Stimulated activated CD4-positive, alpha-beta T cell treated with anti-CD3 and anti-CD28 coated beads, Interleukin-2, amount 100 ng/mL, for 24 hours (primary cell): ENCODE measurements around the gene CABLES2.

ENCODE experiments used
- DNase-seq, 2 donors: peaks; one replicate each; pipeline ENCODE4 v3.0.0-alpha.2; 2020

CABLES2 gene

DNA sequence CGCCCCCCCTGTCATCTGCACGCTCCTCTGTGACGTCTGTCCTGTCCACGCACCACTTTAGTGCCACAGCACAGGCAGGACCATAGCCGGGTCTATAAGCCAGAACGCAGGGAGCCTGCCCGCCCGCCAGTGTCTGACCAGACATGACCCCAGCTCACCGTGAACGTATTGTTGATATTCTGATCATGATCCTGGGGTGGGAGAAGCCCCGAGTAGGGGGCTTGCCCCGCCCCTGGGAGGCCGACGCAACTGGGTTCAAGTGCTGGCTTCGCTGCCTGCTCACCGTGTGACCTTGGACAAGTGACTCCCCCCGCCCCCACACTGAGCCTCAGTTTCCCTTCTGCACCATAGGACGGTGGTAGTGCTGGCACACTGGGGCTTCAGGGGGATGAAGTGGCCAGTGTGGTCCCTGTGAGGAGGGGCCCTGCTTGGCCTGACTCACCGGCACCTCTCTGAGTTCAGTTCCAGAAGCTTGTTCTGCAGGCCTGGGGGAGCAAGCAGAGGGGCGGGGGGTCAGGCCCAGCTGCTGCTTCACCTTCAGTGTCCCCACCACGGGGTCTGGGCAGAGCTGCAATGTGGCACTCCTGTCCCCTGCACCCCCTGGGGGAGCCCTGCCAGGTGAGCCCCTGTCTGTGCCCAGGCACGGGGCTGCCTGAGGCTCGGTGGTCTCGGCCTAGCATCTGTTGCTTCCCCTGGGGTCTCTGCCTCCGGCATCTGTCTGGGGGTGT lies 11.1 kb upstream of the CABLES2 start:
- no peak for DNase-seq

GRCh38 chr20:62416651-62417637 lies 9.9 kb upstream of the CABLES2 start:
- no peak for DNase-seq

- DNase-seq = no peak
These were observed 8.4 kb upstream of the CABLES2 start for GRCh38 chr20:62415354-62416111.

DNA sequence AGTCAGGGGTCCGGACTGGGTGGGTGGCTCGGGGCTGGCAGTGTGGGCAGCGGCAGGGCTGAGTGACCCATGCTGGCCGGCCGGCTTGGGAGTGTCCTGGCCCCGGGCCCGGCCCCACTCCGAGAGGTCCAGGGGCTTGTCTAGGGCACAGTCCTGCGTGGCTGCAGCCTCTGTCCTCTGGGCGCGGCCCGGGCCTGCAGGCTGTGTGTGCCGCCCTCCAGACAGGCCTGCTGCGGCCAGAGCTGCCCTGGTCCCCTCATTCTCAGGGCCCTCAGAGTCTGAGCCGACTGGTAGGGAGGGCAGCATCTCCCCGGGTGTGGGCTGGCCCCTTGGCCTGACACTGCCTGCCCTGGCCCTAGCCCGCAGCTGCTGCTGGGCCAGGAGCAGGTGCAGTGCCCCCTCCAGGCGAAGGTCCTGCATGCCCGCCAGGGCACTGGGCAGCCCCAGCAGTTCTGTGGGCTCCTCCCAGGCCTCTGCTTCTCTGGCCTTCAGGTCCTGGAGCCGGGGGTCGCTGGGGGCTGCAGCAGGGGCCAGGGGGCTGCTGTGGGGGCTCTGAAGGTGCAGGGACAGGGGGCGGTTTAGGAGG lies 6.9 kb upstream of the CABLES2 start:
- DNase-seq = no peak

DNA sequence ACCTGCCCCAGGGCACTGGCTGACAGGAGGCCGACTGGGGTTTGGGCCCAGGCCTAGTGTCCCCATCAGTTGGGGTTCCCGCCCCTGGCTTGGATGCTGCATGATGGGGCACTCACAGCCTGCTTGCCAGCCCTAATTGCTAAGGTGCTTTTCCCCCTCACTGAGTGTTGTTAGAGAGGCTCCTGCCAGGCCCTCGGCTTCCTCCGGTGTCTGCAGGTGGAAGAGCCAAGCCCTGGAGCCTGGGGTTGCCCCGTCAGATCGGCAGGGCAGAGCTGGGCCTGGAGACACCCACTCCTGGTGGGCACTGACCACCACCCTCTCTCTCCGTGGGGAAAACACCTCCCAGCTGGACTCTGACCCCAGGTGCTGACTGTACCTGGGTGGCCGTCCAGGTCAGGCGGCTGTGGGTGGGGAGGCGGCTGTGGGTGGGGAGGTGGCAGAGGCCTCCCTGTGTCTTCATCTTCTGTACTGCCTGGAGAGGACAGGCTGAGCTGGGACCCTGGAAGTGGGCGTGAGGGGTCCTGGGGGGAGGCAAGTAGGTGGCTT lies 6.0 kb upstream of the CABLES2 start:
- no peak for DNase-seq

- DNase-seq = no peak
These were observed 5.3 kb upstream of the CABLES2 start for GRCh38 chr20:62412194-62413024.

- no peak for DNase-seq
These were observed 4.6 kb upstream of the CABLES2 start for GRCh38 chr20:62411479-62412193.

DNA sequence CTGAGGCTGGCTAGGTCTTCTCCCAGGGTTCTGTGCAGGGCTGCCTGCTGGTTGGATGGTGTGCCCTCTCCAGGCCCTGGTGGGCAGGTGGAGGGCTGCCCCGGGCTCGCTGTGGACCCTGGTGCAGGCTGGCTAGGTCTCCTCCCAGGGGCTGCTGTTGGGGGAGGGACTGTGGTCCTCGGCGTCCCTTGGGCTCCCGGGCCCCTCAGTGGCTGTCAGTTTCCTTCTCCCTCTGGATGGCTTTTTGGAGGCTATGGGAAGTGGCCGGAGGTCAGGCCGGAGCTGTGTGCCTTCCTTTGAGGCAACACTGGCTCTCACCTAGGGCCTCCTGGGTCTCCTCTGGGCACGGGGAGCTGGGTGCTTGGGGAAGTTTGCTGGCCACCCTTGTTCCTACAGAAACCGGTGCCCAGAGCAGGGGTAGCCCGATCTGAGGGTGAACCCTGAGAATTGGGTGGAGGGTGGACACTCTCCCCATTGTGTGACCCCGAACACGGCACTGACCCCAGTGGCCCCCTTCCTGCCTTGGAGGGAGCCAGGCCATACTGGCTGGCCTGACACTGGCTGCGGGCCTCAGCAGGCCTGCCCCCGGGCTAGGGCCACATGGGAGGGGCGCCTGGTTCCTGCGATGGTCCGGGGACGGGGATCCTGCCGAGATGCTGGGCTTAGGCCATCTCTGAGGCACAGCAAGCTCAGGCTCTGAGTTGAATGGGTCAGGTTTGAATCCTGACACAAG lies 3.8 kb upstream of the CABLES2 start:
- no peak for DNase-seq

GRCh38 chr20:62409931-62410745 lies 3.1 kb upstream of the CABLES2 start:
- peak; percentile 37 to 52 for DNase-seq

DNA sequence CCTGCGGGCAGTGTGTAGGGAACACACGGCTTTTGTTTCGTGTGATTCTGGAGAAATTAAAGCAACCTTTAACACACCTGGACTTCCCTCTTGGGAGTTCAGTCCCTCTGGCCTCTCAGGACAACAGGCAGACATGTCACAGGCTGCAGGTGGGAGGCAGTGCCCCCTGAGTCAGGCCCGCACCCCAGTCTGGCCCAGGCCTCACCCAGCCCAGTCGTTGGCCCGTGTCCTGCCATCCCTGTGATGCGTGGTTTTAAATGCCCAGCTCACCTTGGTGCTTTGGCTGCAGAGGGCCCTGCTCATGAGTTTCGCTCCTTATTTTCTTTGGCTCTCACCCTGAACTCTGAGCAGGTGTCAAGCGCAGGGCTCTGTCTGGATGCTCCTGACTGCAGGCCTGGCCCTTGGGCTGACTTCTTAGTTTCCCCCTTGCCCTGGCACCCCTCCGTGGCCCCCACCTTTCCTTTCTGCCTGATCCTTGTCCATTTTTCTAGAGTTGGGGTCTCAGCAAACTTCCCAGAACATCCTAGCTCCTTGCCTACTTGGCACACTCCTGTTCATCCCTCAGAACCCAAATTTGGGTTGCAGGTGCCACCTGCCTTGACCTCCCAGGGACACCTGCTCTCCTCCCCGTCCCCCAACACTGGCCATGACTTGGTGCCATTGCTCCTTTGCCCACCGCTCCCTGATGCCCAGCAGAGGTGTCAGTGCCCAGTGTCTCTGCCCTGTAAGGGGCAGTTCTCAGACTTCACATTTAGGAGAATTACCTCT lies 2.2 kb upstream of the CABLES2 start:
- DNase-seq = no peak

GRCh38 chr20:62408640-62409039 lies 1.6 kb upstream of the CABLES2 start:
- DNase-seq = no peak

DNA sequence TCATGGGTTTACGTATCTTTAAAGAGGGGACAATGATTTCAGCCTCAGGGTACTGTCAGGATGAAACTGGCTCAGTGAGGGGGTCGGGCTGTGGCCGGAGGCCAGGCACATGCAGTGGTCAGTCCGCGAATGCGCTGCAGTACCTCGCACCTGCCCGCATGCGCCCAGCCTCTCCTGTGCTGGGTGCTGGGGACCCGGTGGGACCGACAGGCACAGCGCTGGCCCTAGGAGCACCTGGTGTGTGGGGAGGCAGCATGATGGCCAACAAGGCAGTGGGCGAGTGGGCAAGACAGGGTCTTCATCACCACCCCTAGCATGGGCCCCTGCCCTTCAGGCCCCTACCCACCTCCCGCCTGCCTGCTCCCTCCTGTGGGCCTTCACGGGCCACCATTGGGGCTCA lies 970 bp upstream of the CABLES2 start:
- DNase-seq = no peak

GRCh38 chr20:62406635-62407176 lies 379 bp downstream of the CABLES2 start:
- no peak for DNase-seq

DNA sequence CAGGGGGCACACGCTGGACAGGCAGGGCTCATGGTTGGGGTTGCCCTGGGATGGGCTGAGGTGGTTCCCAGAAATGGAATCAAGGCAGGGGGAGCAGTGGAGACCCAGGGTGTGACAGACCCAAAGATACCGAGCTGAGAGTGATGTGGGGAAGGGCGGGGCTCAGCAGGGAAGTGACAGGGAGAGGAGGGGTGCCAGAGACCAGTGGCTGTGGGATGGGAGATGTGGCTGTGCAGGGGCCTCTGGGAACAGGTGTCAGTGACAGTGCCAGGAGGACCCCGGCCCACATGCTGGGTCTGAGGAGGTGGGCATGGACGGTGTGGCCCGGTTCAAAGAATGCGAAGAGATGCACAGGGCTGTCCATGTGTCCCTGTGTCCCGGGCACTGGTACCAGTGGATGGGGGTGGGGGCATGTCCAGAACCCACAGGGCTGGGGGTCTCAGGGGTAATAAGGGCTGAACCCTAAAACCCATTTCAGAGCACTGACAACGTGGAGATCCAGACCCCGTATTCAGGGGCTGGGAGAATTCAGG lies 1.0 kb downstream of the CABLES2 start:
- DNase-seq = no peak

GRCh38 chr20:62405108-62405980 lies 1.7 kb downstream of the CABLES2 start:
- no peak for DNase-seq

GRCh38 chr20:62404761-62405107 lies 2.4 kb downstream of the CABLES2 start:
- DNase-seq = no peak

DNA sequence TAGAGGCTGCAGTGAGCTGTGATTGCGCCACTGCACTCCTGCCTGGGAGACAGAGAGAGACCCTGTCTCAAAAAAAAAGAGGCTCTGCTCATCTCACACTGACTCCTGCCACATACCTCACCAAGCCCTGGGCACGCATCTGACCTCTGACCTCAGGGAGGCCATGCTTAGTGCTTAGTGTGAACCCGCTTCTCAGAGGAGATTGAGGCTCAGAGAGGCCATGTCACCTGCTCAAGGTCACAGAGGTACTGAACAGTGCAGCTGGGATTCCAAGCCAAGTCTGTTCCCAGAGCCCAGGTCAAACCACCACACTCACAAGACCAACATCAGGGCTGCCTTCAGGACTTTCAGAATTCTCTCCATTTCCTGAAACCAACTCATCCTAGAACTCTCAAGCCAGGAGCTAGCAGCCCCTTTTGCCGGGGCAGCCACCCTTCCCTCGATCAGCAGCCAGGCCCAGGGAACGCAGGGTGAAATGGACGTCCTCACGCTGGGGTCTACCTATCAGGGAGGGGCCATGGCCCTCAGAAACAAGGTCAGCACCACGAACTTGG lies 2.9 kb downstream of the CABLES2 start:
- no peak for DNase-seq
